Natural killer cell (primary cell): ENCODE results near the gene NID1. TPM values are rescaled to one million over a fixed set of nuclear protein-coding genes. Genes with fewer than 3 reads are reported as not detected.

Source experiments
- ATAC-seq, 3 donors: fragments of 150-1000 bp in 2 of 3; fragments of 200-7000 bp in 1 of 3; cut with Tn5 transposase; 1 replicate in 1 of 3; 2 replicates in 2 of 3; pipeline ENCODE4 v1.10.0; 2021; ENCODE audit warnings: mild to moderate bottlenecking in 2 of 3, moderate library complexity in 2 of 3
- DNase-seq, 2 donors: peaks; one replicate each; pipeline versions ENCODE4 v3.0.0 to v3.0.0-alpha.2; 2013 to 2021; ENCODE audit warnings: mixed read lengths in 1 of 2
- H3K27ac ChIP-seq: one replicate; pipeline ENCODE4 v1.5.1; 2013; ENCODE audit warnings: mild to moderate bottlenecking, low read length
- H3K27me3 ChIP-seq: one replicate; pipeline ENCODE4 v1.6.1; 2013; ENCODE audit warnings: low read length; ENCODE audit not compliant: control insufficient read depth, insufficient read depth
- H3K36me3 ChIP-seq: one replicate; pipeline ENCODE4 v1.6.1; 2013; ENCODE audit warnings: low read length; ENCODE audit not compliant: control insufficient read depth, insufficient read depth
- H3K4me1 ChIP-seq: one replicate; pipeline ENCODE4 v1.6.1; 2013; ENCODE audit warnings: low read length; ENCODE audit not compliant: control insufficient read depth, insufficient read depth
- H3K4me3 ChIP-seq: one replicate; pipeline ENCODE4 v1.5.1; 2013; ENCODE audit warnings: low read length
- H3K9me3 ChIP-seq: one replicate; pipeline ENCODE4 v1.6.1; 2013; ENCODE audit warnings: low read length; ENCODE audit not compliant: control insufficient read depth, insufficient read depth
- H3K27ac Mint-ChIP-seq, 2 donors: one replicate each; pipeline ENCODE4 v1.8.0; 2022; ENCODE audit warnings: mild to moderate bottlenecking in 2 of 2, mixed read lengths in 2 of 2, moderate library complexity in 1 of 2
- H3K27me3 Mint-ChIP-seq, 2 donors: one replicate each; pipeline ENCODE4 v1.8.0; 2022; ENCODE audit warnings: low read depth in 2 of 2, mixed read lengths in 2 of 2
- H3K36me3 Mint-ChIP-seq: one replicate; pipeline ENCODE4 v1.8.0; 2022; ENCODE audit warnings: mixed read lengths
- H3K4me1 Mint-ChIP-seq, 2 donors: one replicate each; pipeline ENCODE4 v1.8.0; 2022; ENCODE audit warnings: mixed read lengths in 2 of 2
- H3K4me3 Mint-ChIP-seq: one replicate; pipeline ENCODE4 v1.8.0; 2022; ENCODE audit warnings: mild to moderate bottlenecking, moderate library complexity, mixed read lengths
- H3K9me3 Mint-ChIP-seq, 2 donors: one replicate each; pipeline ENCODE4 v1.8.0; 2022; ENCODE audit warnings: mixed read lengths in 2 of 2
- CTCF ChIP-seq: fragments of 200-600 bp; IDR thresholded peaks from one replicate; pipeline ENCODE4 v1.8.0; 2022; ENCODE audit warnings: antibody characterized with exemption
- WGBS: methylation state at CpG from one replicate; pipeline ENCODE4 v1.1.7; 2013; ENCODE audit warnings: missing lambda C conversion rate; ENCODE audit not compliant: insufficient coverage; 5-methylcytosine and 5-hydroxymethylcytosine counted together
- intact Hi-C: fragments of 100-400 bp; cut with micrococcal nuclease; formaldehyde crosslinking; loops from one replicate; pipeline ENCODE4 v1.14.2; 2022
- total RNA-seq, 4 donors: library from RNA; stranded (reverse); fragments of 120-200 nt in 1 of 4; gene quantifications; one replicate each; pipeline versions ENCODE4 v1.2.3 to v1.2.4, GENCODE V29; 2013 to 2022

The NID1 gene
- total RNA-seq, 3 donors from 2014 or later (not counting 1 experiment from before 2014, with no cell fraction given): 0.32 to 0.92 (median 0.85) TPM

DNA sequence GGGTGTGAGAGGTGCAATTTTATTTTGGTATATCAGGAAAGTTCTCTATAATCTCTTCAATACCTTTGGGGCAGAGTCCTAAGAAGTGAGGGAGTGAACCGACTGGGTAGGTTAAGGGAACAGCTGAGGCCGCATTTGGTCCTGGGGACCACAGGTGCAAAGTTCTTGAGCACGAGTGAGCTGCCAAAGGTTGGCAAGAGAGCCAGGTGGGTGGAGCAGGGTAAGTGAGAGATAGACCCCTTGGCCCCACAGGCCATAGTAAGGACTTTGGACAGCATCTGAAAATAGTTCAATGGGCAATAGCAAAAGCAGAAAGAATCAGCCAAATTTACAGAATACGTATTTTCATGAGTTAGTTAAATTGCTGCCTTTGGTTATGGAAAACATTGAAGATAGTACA is 11.0 kb upstream of the NID1 start:
- 97% methylated on average over 4 of the region's 4 CpGs for WGBS
- DNase-seq (no peak), ATAC-seq (no peak)
- H3K4me3 ChIP-seq: no peak overlapping the region
- H3K4me3 Mint-ChIP-seq: no peak overlapping the region
- H3K27ac Mint-ChIP-seq: no peak overlapping the region
- no peaks in the 10 kb centered on the region for H3K9me3 ChIP-seq
- H3K4me1 ChIP-seq: no peaks in the 10 kb centered on the region
- no peak overlapping the region for H3K27ac ChIP-seq
- H3K36me3 ChIP-seq: no peaks in the 10 kb centered on the region
- peaks cover 2 to 25% of the 10 kb centered on the region in 2 donors for H3K27me3 Mint-ChIP-seq
- no peaks in the 10 kb centered on the region for H3K4me1 Mint-ChIP-seq
- H3K9me3 Mint-ChIP-seq: no peaks in the 10 kb centered on the region
- intact Hi-C loops: no loop called here
- TF ChIP-seq CTCF: no peak
- H3K27me3 ChIP-seq: no peaks in the 10 kb centered on the region
- H3K36me3 Mint-ChIP-seq: no peaks in the 10 kb centered on the region

GRCh38 chr1:236073307-236073897 is 8.5 kb upstream of the NID1 start:
- no peak for DNase-seq
- Histone ChIP-seq H3K27me3 (no peaks in the 10 kb centered on the region), H3K4me3 (no peak overlapping the region), H3K4me1 (no peaks in the 10 kb centered on the region), H3K36me3 (no peaks in the 10 kb centered on the region), H3K9me3 (no peaks in the 10 kb centered on the region), H3K27ac (no peak overlapping the region)
- no peak for TF ChIP-seq CTCF
- Mint-ChIP-seq H3K4me1 (no peaks in the 10 kb centered on the region), H3K9me3 (no peaks in the 10 kb centered on the region), H3K36me3 (no peaks in the 10 kb centered on the region), H3K27ac (no peak overlapping the region), H3K27me3 (peaks cover 11 to 31% of the 10 kb centered on the region in 2 donors), H3K4me3 (no peak overlapping the region)
- no peak for ATAC-seq
- 93% methylated on average over 4 of the region's 4 CpGs for WGBS
- intact Hi-C loops: no loop called here

DNA sequence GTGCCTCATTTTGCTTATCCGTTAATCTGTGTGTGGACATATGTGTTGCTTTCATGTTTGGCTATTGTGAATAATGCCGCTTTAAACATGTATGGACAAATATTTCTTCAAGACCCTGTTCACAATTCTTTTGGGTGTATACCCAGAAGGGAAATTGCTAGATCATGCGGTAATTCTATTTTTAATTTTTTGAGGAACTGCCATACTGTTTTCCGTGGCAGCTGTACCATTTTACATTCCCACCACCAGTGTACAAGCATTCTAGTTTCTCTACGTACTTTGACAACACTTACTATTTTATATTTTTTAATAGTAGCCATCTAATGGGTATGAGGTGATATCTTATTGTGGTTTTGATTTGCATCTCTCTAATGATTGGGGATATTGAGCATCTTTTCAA is 7.1 kb upstream of the NID1 start:
- no peaks in the 10 kb centered on the region for H3K9me3 ChIP-seq
- peaks cover 17 to 42% of the 10 kb centered on the region in 2 donors for H3K27me3 Mint-ChIP-seq
- H3K27me3 ChIP-seq: no peaks in the 10 kb centered on the region
- TF ChIP-seq CTCF: no peak
- no peak for DNase-seq
- H3K9me3 Mint-ChIP-seq: no peaks in the 10 kb centered on the region
- no peak overlapping the region for H3K4me3 Mint-ChIP-seq
- no peak overlapping the region for H3K27ac ChIP-seq
- H3K4me1 ChIP-seq: peaks cover 2% of the 10 kb centered on the region
- no peak overlapping the region for H3K4me3 ChIP-seq
- intact Hi-C loops: no loop called here
- peaks cover 2% of the 10 kb centered on the region in 2 donors for H3K4me1 Mint-ChIP-seq
- H3K27ac Mint-ChIP-seq: no peak overlapping the region
- H3K36me3 ChIP-seq: no peaks in the 10 kb centered on the region
- no peak for ATAC-seq
- H3K36me3 Mint-ChIP-seq: no peaks in the 10 kb centered on the region
- 100% methylated on average over 3 of the region's 5 CpGs for WGBS

DNA sequence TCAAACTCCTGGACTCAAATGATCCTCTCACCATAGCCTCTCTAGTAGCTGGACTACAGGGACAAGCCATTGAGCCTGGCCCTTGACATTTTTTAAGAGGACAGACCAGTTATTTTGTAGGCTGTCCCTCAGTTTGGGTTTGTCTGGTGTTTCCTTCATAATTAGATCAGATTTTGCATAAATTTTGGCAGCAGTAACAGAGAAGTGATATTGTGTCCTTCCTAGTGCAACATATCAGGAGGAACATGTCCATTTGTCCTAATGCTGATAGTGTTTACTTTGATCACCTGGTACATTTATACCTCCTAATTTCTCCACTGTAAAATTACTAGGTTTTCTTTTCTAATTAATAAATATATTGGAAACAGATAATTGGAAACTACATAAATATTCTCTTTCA is 5.9 kb upstream of the NID1 start:
- no peak overlapping the region for H3K27ac Mint-ChIP-seq
- Histone ChIP-seq H3K4me1 (peaks cover 8% of the 10 kb centered on the region), H3K27ac (no peak overlapping the region), H3K36me3 (no peaks in the 10 kb centered on the region), H3K27me3 (peaks cover under 1% of the 10 kb centered on the region), H3K9me3 (no peaks in the 10 kb centered on the region), H3K4me3 (no peak overlapping the region)
- peaks cover 25 to 46% of the 10 kb centered on the region in 2 donors for H3K27me3 Mint-ChIP-seq
- H3K4me3 Mint-ChIP-seq: no peak overlapping the region
- no peak for TF ChIP-seq CTCF
- intact Hi-C loops: no loop called here
- DNase-seq: no peak
- H3K9me3 Mint-ChIP-seq: no peaks in the 10 kb centered on the region
- no peak for ATAC-seq
- H3K4me1 Mint-ChIP-seq: peaks cover 8 to 11% of the 10 kb centered on the region in 2 donors
- no peaks in the 10 kb centered on the region for H3K36me3 Mint-ChIP-seq
